H9 (cell line): ENCODE data around the gene MBTPS1. TPM values are rescaled to one million over a fixed set of nuclear protein-coding genes. Genes with fewer than 3 reads are reported as not detected.
A peak's percentile ranks its signal among the peaks of the same experiment; 100 is the strongest.

ENCODE experiments used
- DNase-seq: peaks from one replicate; pipeline ENCODE4 v3.0.0-alpha.2; 2017
- H2AFZ ChIP-seq: one replicate; pipeline ENCODE4 v1.6.1; 2013; ENCODE audit warnings: mild to moderate bottlenecking, low read length, control low read depth, moderate library complexity
- H2AK5ac ChIP-seq: 2 replicates; pipeline ENCODE4 v1.6.1; 2013; ENCODE audit warnings: low read length, control low read depth, mixed read lengths; ENCODE audit not compliant: insufficient read length
- H2BK120ac ChIP-seq: one replicate; pipeline ENCODE4 v1.6.1; 2013; ENCODE audit warnings: low read depth, mild to moderate bottlenecking, low read length, control low read depth, inconsistent platforms; ENCODE audit not compliant: poor library complexity, severe bottlenecking
- H2BK12ac ChIP-seq: 2 replicates; pipeline ENCODE4 v1.6.1; 2013; ENCODE audit warnings: low read length, control low read depth, mixed read lengths, low read depth; ENCODE audit not compliant: insufficient read length
- H2BK15ac ChIP-seq: 2 replicates; pipeline ENCODE4 v1.6.1; 2013; ENCODE audit warnings: low read depth, low read length, control low read depth
- H2BK20ac ChIP-seq: one replicate; pipeline ENCODE4 v1.6.1; 2013; ENCODE audit warnings: low read depth, mild to moderate bottlenecking, low read length, control low read depth, inconsistent platforms; ENCODE audit not compliant: poor library complexity, severe bottlenecking
- H2BK5ac ChIP-seq: 2 replicates; pipeline ENCODE4 v1.6.1; 2013; ENCODE audit warnings: low read length, control low read depth, mixed read lengths; ENCODE audit not compliant: insufficient read length
- H3K14ac ChIP-seq: 2 replicates; pipeline ENCODE4 v1.6.1; 2013; ENCODE audit warnings: low read length, control low read depth; ENCODE audit not compliant: insufficient read depth
- H3K18ac ChIP-seq: 2 replicates; pipeline ENCODE4 v1.6.1; 2013; ENCODE audit warnings: low read depth, mild to moderate bottlenecking, mixed read lengths, low read length, control low read depth; ENCODE audit not compliant: insufficient read length
- H3K23ac ChIP-seq: 2 replicates; pipeline ENCODE4 v1.6.1; 2013; ENCODE audit warnings: low read length, control low read depth, mixed read lengths, low read depth; ENCODE audit not compliant: insufficient read length
- H3K23me2 ChIP-seq: 2 replicates; pipeline ENCODE4 v1.6.1; 2013; ENCODE audit warnings: low read depth, mild to moderate bottlenecking, mixed read lengths, low read length, control low read depth; ENCODE audit not compliant: insufficient read length, poor library complexity, severe bottlenecking
- H3K27ac ChIP-seq: 2 replicates; pipeline ENCODE4 v1.5.1; 2013; ENCODE audit warnings: low read length, control low read depth, mixed read lengths, low read depth; ENCODE audit not compliant: insufficient read length
- H3K27me3 ChIP-seq: 2 replicates; pipeline ENCODE4 v1.6.1; 2013; ENCODE audit warnings: low read length, control low read depth, inconsistent platforms; ENCODE audit not compliant: insufficient read depth
- H3K4ac ChIP-seq: 2 replicates; pipeline ENCODE4 v1.6.1; 2013; ENCODE audit warnings: low read depth, mild to moderate bottlenecking, control low read depth, inconsistent platforms, low read length, moderate library complexity
- H3K4me1 ChIP-seq: 2 replicates; pipeline ENCODE4 v1.6.1; 2013; ENCODE audit warnings: low read length, control low read depth, inconsistent platforms; ENCODE audit not compliant: insufficient read depth
- H3K4me2 ChIP-seq: 2 replicates; pipeline ENCODE4 v1.6.1; 2013; ENCODE audit warnings: low read length, control low read depth, mixed read lengths; ENCODE audit not compliant: insufficient read length, insufficient read depth
- H3K56ac ChIP-seq: 2 replicates; pipeline ENCODE4 v1.6.1; 2013; ENCODE audit warnings: low read depth, mild to moderate bottlenecking, mixed read lengths, low read length, control low read depth; ENCODE audit not compliant: insufficient read length
- H3K79me1 ChIP-seq: 2 replicates; pipeline ENCODE4 v1.6.1; 2013; ENCODE audit warnings: low read depth, mild to moderate bottlenecking, moderate library complexity, low read length, control low read depth, inconsistent platforms; ENCODE audit not compliant: insufficient read depth, poor library complexity, severe bottlenecking
- H3K79me2 ChIP-seq: 2 replicates; pipeline ENCODE4 v1.6.1; 2013; ENCODE audit warnings: low read length, control low read depth, inconsistent platforms; ENCODE audit not compliant: insufficient read depth
- H3K9ac ChIP-seq: 2 replicates; pipeline ENCODE4 v1.6.1; 2013; ENCODE audit warnings: low read length, control low read depth, mixed read lengths; ENCODE audit not compliant: insufficient read length; ENCODE audit errors: extremely low read depth
- H3K9me3 ChIP-seq: one replicate; pipeline ENCODE4 v1.6.1; 2013; ENCODE audit warnings: low read depth, low read length, inconsistent platforms; ENCODE audit not compliant: control insufficient read depth
- H3T11ph ChIP-seq: one replicate; pipeline ENCODE4 v1.6.1; 2013; ENCODE audit warnings: mild to moderate bottlenecking, low read length, control low read depth, inconsistent platforms
- H4K20me1 ChIP-seq: one replicate; pipeline ENCODE4 v1.6.1; 2013; ENCODE audit not compliant: control insufficient read depth, insufficient read length, insufficient read depth
- H4K5ac ChIP-seq: 2 replicates; pipeline ENCODE4 v1.6.1; 2013; ENCODE audit warnings: low read depth, mild to moderate bottlenecking, mixed read lengths, low read length, control low read depth; ENCODE audit not compliant: insufficient read length
- H4K8ac ChIP-seq: replicated peaks from 2 replicates; pipeline ENCODE4 v1.6.1; 2013; ENCODE audit warnings: low read length, control low read depth, mixed read lengths, low read depth; ENCODE audit not compliant: insufficient read length
- H4K91ac ChIP-seq: 2 replicates; pipeline ENCODE4 v1.6.1; 2013; ENCODE audit warnings: low read depth, mild to moderate bottlenecking, moderate library complexity, mixed read lengths, low read length, control low read depth; ENCODE audit not compliant: insufficient read length
- H3K27ac Mint-ChIP-seq, 3 experiments: 2 replicates in 2 of 3; 3 replicates in 1 of 3; pipeline ENCODE4 v1.8.0; 2020 to 2021; ENCODE audit warnings: mixed read lengths in 3 of 3, mild to moderate bottlenecking in 1 of 3, moderate library complexity in 1 of 3
- H3K27me3 Mint-ChIP-seq: 2 replicates; pipeline ENCODE4 v1.8.0; 2021; ENCODE audit warnings: low read depth, mild to moderate bottlenecking, moderate library complexity, mixed read lengths
- H3K36me3 Mint-ChIP-seq, 3 experiments: 2 replicates in 2 of 3; 3 replicates in 1 of 3; pipeline ENCODE4 v1.8.0; 2020 to 2021; ENCODE audit warnings: low read depth in 3 of 3, mixed read lengths in 3 of 3; ENCODE audit not compliant: insufficient read depth in 1 of 3
- H3K4me1 Mint-ChIP-seq, 2 experiments: 2 replicates each; pipeline ENCODE4 v1.8.0; 2020; ENCODE audit warnings: mixed read lengths in 2 of 2
- H3K4me3 Mint-ChIP-seq, 2 experiments: 2 replicates in 1 of 2; 3 replicates in 1 of 2; pipeline ENCODE4 v1.8.0; 2020 to 2021; ENCODE audit warnings: mild to moderate bottlenecking in 2 of 2, mixed read lengths in 2 of 2, moderate library complexity in 1 of 2
- H3K9me3 Mint-ChIP-seq, 2 experiments: 2 replicates in 1 of 2; 3 replicates in 1 of 2; pipeline ENCODE4 v1.8.0; 2020; ENCODE audit warnings: mild to moderate bottlenecking in 2 of 2, mixed read lengths in 2 of 2, moderate library complexity in 1 of 2
- WGBS: extraction: QIAGEN DNeasy Blood & Tissue Kit; methylation state at CpG from one replicate; pipeline ENCODE4 v1.1.7; 2013; ENCODE audit warnings: missing lambda C conversion rate, low lambda C conversion rate, mixed read lengths; ENCODE audit not compliant: insufficient read length; ENCODE audit errors: extremely low coverage; 5-methylcytosine and 5-hydroxymethylcytosine counted together
- total RNA-seq: library from RNA; stranded (reverse); gene quantifications from 2 replicates; pipeline ENCODE4 v1.2.1, GENCODE V29; 2021
- TF ChIP-seq, protein P1 (sequence below): fragments of 200-600 bp; sonication (generic); conservative IDR thresholded peaks from 3 replicates; pipeline ENCODE4 v1.8.0; 2021; ENCODE audit warnings: antibody characterized with exemption, mild to moderate bottlenecking

MBTPS1 gene
- total RNA-seq, 1 experiment from 2014 or later = 48.7 TPM

DNA sequence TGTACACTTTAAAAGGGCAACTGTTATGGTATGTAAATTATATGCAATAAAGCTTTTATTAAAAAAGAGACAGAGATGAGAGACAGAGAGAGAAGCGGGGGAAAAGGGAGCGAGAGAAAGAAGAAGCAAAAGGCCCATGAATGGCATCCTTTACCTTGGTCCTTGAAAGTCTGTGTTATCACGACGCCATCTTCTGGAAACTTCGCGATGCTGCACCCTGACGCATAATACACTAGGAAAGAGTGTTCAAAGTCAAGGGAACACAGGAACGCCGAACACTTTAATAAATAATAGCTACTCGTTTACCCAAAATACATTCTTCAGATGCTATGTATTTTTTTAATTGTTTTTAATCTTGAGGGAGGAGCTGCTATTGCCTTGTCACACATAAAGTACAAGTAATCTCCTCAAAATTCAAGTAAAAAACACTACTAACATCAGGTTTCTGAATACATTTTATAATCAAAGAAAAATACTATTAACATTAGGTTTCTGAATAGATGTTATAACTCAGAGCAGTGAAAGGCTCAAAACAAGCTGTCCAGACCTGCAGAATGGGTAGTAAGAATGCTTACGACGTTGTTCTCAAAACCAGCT is 51.1 kb downstream of the MBTPS1 start:
- no peaks in the 10 kb centered on the region for H3K4me1 ChIP-seq
- no peak overlapping the region for H3K56ac ChIP-seq
- no peaks in the 10 kb centered on the region for H4K20me1 ChIP-seq
- H4K5ac ChIP-seq = no peak overlapping the region
- H3K4me2 ChIP-seq = no peak overlapping the region
- H3K9ac ChIP-seq = no peak overlapping the region
- H3K14ac ChIP-seq = no peak overlapping the region
- H3K9me3 Mint-ChIP-seq = no peaks in the 10 kb centered on the region
- WGBS = no CpG with 5 or more reads among the region's 12 CpGs
- H3K36me3 Mint-ChIP-seq = peaks cover 23 to 73% (median 49%) of the 10 kb centered on the region in 3 experiments; a peak in 6 of 7 replicates
- no peak overlapping the region for H3K27ac ChIP-seq
- H2AK5ac ChIP-seq = no peak overlapping the region
- H2BK20ac ChIP-seq = no peak overlapping the region
- no peak overlapping the region for H3K4me3 Mint-ChIP-seq
- H2BK12ac ChIP-seq = no peak overlapping the region
- H3T11ph ChIP-seq = no peak overlapping the region
- H3K27ac Mint-ChIP-seq = no peak overlapping the region
- H3K23ac ChIP-seq = no peak overlapping the region
- H3K27me3 Mint-ChIP-seq = 0 out of 2 replicates have a peak, but pooled peaks cover 1% of the 10 kb centered on the region
- H3K18ac ChIP-seq = no peak overlapping the region
- peaks cover 3 to 9% of the 10 kb centered on the region in 2 experiments for H3K4me1 Mint-ChIP-seq
- no peaks in the 10 kb centered on the region for H3K79me2 ChIP-seq
- no peak overlapping the region for H3K4ac ChIP-seq
- TF ChIP-seq, protein P1, sequence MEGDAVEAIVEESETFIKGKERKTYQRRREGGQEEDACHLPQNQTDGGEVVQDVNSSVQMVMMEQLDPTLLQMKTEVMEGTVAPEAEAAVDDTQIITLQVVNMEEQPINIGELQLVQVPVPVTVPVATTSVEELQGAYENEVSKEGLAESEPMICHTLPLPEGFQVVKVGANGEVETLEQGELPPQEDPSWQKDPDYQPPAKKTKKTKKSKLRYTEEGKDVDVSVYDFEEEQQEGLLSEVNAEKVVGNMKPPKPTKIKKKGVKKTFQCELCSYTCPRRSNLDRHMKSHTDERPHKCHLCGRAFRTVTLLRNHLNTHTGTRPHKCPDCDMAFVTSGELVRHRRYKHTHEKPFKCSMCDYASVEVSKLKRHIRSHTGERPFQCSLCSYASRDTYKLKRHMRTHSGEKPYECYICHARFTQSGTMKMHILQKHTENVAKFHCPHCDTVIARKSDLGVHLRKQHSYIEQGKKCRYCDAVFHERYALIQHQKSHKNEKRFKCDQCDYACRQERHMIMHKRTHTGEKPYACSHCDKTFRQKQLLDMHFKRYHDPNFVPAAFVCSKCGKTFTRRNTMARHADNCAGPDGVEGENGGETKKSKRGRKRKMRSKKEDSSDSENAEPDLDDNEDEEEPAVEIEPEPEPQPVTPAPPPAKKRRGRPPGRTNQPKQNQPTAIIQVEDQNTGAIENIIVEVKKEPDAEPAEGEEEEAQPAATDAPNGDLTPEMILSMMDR = peak; percentile 82
- H3K23me2 ChIP-seq = no peaks in the 10 kb centered on the region
- H2BK15ac ChIP-seq = no peak overlapping the region
- H3K9me3 ChIP-seq = no peaks in the 10 kb centered on the region
- DNase-seq = peak; percentile 54
- H4K91ac ChIP-seq = no peak overlapping the region
- no peak overlapping the region for H2BK120ac ChIP-seq
- H3K27me3 ChIP-seq = no peaks in the 10 kb centered on the region
- H2AFZ ChIP-seq = no peak overlapping the region
- no peak overlapping the region for H2BK5ac ChIP-seq
- H4K8ac ChIP-seq = no peak overlapping the region
- no peaks in the 10 kb centered on the region for H3K79me1 ChIP-seq
